Activated naive CD8-positive, alpha-beta T cell treated with anti-CD3 and anti-CD28 coated beads for 36 hours (primary cell): ENCODE data around the gene NRAS. TPM values are rescaled to one million over a fixed set of nuclear protein-coding genes. Genes with fewer than 3 reads are reported as not detected.

ENCODE experiments used
- DNase-seq: peaks from one replicate; pipeline ENCODE4 v3.0.0; 2021
- H3K27ac Mint-ChIP-seq: one replicate; pipeline ENCODE4 v1.8.0; 2022; ENCODE audit warnings: mild to moderate bottlenecking, moderate library complexity, mixed read lengths
- H3K27me3 Mint-ChIP-seq: one replicate; pipeline ENCODE4 v1.8.0; 2022; ENCODE audit warnings: mild to moderate bottlenecking, mixed read lengths
- H3K36me3 Mint-ChIP-seq: one replicate; pipeline ENCODE4 v1.8.0; 2021; ENCODE audit warnings: mild to moderate bottlenecking, mixed read lengths
- H3K4me1 Mint-ChIP-seq: one replicate; pipeline ENCODE4 v1.8.0; 2021; ENCODE audit warnings: mixed read lengths
- H3K4me3 Mint-ChIP-seq: one replicate; pipeline ENCODE4 v1.8.0; 2022; ENCODE audit warnings: mild to moderate bottlenecking, moderate library complexity, mixed read lengths
- H3K9me3 Mint-ChIP-seq: one replicate; pipeline ENCODE4 v1.8.0; 2022; ENCODE audit warnings: mixed read lengths
- total RNA-seq, 2 experiments: library from RNA; stranded (reverse); gene quantifications; one replicate each; pipeline ENCODE4 v1.2.3, GENCODE V29; 2021

Gene NRAS
- total RNA-seq, 2 experiments from 2014 or later, result 67.7 to 69.4 TPM

DNA sequence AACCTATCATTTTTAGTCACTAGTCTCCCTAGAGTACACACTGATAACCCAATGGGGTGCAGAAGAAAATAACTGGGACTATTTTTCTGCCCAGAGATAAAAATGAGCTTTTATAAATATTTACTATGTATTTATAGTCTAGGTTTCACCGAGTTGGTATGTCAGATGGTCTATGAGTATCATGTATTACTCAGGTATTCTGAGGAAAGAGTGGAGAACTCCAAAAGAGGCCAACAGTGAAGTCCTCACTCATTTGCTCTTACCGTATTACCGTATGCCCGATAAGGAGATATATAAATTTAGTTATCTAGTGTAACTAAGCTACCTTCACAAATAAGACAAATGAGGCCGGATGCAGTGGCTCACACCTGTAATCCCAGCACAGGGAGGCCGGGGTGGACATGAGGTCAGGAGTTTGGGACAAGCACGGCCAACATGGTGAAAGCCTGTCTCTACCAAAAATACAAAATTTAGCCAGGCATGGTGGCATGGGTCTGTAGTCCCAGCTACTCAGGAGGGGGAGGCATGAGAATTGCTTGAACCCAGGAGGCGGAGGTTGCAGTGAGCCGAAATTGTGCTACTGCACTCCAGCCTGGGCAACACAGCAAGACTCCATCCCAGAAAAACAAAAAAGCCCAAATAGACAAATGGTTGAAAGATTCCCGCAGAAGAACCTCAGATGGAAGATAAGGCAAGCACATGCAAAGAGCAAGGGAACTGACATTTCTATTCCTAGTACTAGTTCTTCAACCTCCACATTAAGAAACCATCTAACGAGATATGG, 25.6 kb upstream of the NRAS start:
- Mint-ChIP-seq H3K4me1 (peaks cover 45% of the 10 kb centered on the region), H3K4me3 (no peak overlapping the region), H3K27ac (no peak overlapping the region), H3K9me3 (no peaks in the 10 kb centered on the region), H3K36me3 (peaks cover 35% of the 10 kb centered on the region), H3K27me3 (no peaks in the 10 kb centered on the region)
- DNase-seq, result no peak

DNA sequence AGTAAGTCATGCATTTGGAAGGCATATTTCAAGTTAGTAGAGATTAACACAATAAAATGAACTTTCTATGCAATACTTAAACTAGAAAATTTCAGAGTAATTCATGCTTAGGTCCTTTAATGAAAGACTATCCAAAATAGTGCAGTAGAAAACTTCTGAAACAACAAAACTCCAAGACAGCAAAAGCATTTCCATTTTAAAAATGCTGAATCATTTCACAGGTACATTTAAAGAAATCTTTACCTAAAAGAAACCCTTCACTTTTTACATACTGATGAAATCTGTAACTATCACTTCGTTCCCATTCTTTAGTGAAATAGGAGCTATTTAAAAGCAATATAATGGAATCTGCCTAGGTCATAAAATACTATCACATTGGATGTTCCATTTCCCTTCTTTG, 23.8 kb upstream of the NRAS start:
- Mint-ChIP-seq H3K9me3 (no peaks in the 10 kb centered on the region), H3K4me1 (peaks cover 27% of the 10 kb centered on the region), H3K27ac (peak overlapping the region; percentile 13), H3K36me3 (peaks cover 38% of the 10 kb centered on the region), H3K27me3 (no peaks in the 10 kb centered on the region), H3K4me3 (no peak overlapping the region)
- DNase-seq, result no peak

DNA sequence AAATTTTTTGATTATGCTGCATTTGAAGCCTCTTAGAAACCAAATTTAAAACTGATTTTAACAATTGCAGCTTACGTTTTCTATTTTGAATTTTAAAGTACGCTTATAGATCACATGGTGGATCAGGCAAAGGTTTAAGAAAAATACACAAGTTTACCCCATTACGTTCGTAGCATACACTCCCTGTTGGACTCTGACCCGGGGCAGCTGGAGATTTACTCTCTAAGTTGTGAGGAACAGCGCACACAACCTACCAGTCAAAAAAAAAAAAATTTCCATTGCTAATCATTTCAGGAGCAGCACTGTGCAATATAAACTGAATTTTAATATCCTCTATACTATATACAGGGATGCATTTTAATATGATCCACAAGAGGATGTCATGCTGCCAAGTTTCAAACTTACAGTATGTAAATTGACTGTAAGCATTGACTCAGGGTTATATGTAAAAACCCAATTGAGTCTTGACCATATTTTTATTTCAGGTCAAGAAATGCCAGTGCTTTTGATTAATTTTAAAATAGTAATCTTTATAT, 20.8 kb upstream of the NRAS start:
- Mint-ChIP-seq H3K4me3 (no peak overlapping the region), H3K4me1 (peaks cover 14% of the 10 kb centered on the region), H3K36me3 (peaks cover 37% of the 10 kb centered on the region), H3K9me3 (no peaks in the 10 kb centered on the region), H3K27me3 (no peaks in the 10 kb centered on the region), H3K27ac (no peak overlapping the region)
- no peak for DNase-seq

DNA sequence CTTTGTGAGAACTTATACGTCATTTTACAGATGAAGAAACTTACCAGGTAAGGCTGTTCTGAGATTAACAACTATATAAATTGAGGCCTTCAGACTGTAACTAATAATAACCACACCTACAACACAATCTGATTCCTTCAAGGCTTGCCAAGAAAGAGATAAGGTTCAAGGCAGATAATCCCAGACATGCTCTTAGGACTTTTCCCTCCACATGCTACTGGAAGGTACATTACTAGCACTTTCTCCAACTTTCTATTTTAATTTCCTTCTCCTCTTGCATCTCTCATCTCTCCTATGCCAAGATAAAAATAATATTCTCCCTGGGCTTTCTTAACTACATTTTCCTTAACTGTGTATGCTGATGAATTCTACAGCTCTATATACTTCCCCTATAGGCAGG, 18.9 kb upstream of the NRAS start:
- Mint-ChIP-seq H3K4me3 (no peak overlapping the region), H3K27ac (peak overlapping the region; percentile 16), H3K27me3 (no peaks in the 10 kb centered on the region), H3K9me3 (no peaks in the 10 kb centered on the region), H3K36me3 (peaks cover 32% of the 10 kb centered on the region), H3K4me1 (peaks cover 7% of the 10 kb centered on the region)
- no peak for DNase-seq

DNA sequence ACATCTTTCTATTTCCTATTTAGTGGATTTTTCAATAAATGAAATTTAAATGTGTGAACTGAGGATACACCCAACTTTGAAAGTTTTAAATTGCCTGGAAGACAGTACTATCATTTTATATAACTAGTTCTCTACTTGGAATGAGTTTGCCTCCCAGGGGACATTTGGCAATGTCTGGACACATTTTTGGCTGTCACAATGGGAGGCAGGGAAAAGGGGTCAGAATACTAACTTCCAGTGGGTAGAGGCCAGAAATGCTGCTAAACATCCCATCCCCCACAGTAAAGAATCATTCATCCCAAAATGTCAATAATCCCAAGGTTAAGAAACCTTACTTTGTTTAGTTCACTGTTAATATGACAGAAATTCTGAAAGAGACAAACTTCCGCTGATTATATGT, 13.2 kb upstream of the NRAS start:
- no peaks in the 10 kb centered on the region for H3K9me3 Mint-ChIP-seq
- peaks cover 6% of the 10 kb centered on the region for H3K4me1 Mint-ChIP-seq
- no peak overlapping the region for H3K4me3 Mint-ChIP-seq
- DNase-seq, result no peak
- H3K27ac Mint-ChIP-seq, result no peak overlapping the region
- H3K36me3 Mint-ChIP-seq, result peaks cover 38% of the 10 kb centered on the region
- no peaks in the 10 kb centered on the region for H3K27me3 Mint-ChIP-seq

DNA sequence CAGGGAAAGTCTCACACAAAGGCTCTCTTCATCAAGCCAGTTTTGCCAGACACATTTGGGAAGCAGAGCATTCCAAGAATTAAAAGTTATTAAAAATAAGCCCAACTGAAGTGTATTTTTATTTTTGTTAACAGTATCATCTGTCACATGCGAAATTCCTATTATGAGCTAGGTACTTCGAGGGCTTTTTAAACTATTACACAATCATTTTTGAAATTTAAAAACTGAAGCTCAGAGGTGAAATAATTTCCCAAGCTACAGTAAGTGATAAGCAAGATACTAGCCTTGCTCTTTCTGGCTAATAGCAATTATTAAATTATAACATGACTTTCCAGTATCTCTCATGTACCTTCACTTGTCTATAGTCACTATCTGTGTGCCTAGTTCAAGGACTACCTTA, 12.0 kb upstream of the NRAS start:
- H3K27ac Mint-ChIP-seq, result peak overlapping the region; percentile 62
- no peak overlapping the region for H3K4me3 Mint-ChIP-seq
- no peaks in the 10 kb centered on the region for H3K27me3 Mint-ChIP-seq
- H3K9me3 Mint-ChIP-seq, result no peaks in the 10 kb centered on the region
- no peak for DNase-seq
- H3K4me1 Mint-ChIP-seq, result peaks cover 9% of the 10 kb centered on the region
- peaks cover 41% of the 10 kb centered on the region for H3K36me3 Mint-ChIP-seq

DNA sequence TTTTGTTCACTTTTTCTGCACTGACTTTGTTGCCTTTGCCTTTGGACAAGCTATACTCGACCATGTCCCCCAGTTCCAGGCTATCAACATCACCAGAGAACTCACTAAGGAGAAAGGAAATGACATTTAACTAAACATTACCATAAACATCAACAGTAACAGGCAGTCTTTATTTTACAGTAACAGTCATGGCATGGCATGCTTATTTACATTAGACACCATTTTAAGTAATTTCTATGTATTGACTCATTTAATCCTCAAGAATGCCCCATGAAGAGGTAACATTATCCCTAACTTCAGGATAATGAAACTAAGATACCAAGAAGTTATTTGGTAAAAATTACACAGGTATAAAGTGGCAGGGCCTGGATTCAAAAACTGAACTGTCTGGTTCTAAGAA, 8.7 kb upstream of the NRAS start:
- peaks cover 8% of the 10 kb centered on the region for H3K4me1 Mint-ChIP-seq
- H3K27ac Mint-ChIP-seq, result peak overlapping the region; percentile 50
- peaks cover 43% of the 10 kb centered on the region for H3K36me3 Mint-ChIP-seq
- no peaks in the 10 kb centered on the region for H3K9me3 Mint-ChIP-seq
- no peak overlapping the region for H3K4me3 Mint-ChIP-seq
- no peaks in the 10 kb centered on the region for H3K27me3 Mint-ChIP-seq
- DNase-seq, result no peak

DNA sequence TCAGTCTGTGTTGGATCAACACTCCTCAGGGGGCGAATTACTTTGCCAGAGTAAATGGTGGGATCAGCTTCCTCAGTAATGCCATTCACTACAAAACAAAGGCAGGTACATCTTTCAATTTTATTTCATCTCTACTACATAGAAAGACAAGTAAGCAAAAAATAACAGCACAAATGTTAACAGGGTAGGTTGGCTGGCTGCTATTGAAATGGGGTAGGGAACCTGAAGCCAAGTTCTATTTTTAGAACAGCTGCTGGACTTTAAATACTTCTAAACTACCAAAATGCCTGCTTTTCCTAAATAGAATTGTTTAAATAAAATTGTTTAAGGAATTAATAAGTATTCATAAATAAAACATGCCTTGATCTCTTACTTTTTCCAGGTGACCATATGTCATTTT, 7.3 kb upstream of the NRAS start:
- H3K27me3 Mint-ChIP-seq, result no peaks in the 10 kb centered on the region
- peaks cover 8% of the 10 kb centered on the region for H3K4me1 Mint-ChIP-seq
- H3K4me3 Mint-ChIP-seq, result no peak overlapping the region
- H3K9me3 Mint-ChIP-seq, result no peaks in the 10 kb centered on the region
- peak overlapping the region; percentile 74 for H3K27ac Mint-ChIP-seq
- peaks cover 40% of the 10 kb centered on the region for H3K36me3 Mint-ChIP-seq
- no peak for DNase-seq

DNA sequence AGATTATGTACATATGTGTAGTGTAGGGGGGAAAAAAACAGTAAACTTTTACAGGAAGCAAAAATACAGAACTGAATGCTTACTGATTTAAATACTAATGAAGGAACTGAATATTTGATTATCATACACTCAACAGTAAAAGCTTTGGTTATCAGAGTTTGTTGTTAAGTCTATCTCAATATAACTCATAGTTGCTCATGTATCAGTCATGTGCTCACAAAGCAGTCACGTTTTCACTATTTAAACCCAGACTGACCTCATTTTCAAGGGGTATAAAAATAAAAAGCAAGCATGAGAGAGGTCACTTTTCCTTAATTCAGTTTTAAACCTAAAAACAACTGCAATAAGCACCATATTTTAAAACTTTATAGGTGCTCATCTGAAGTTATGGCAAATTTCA, 6.9 kb upstream of the NRAS start:
- peaks cover 43% of the 10 kb centered on the region for H3K36me3 Mint-ChIP-seq
- no peaks in the 10 kb centered on the region for H3K9me3 Mint-ChIP-seq
- no peak overlapping the region for H3K4me3 Mint-ChIP-seq
- H3K4me1 Mint-ChIP-seq, result peaks cover 11% of the 10 kb centered on the region
- peak overlapping the region; percentile 74 for H3K27ac Mint-ChIP-seq
- no peak for DNase-seq
- no peaks in the 10 kb centered on the region for H3K27me3 Mint-ChIP-seq

DNA sequence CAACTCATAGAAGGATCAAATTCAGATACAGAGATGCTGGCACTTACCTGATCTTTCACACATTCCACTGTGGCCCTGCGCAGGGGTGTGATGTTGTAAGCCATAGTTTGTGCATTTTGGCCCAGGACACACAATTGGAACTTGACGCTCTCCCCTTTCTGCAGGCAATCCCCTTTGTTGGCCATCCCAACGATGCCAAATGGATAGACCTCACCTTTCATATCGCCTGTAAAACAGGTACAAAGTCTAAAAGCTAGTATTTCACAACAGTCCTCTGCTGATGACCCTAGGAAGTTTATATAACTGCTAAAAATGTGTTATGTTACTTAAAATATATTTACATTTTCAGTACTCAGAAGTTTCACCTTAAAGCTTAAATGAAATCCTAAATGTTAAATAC, 3.9 kb upstream of the NRAS start:
- H3K36me3 Mint-ChIP-seq, result peaks cover 54% of the 10 kb centered on the region
- H3K27me3 Mint-ChIP-seq, result no peaks in the 10 kb centered on the region
- no peak overlapping the region for H3K27ac Mint-ChIP-seq

DNA sequence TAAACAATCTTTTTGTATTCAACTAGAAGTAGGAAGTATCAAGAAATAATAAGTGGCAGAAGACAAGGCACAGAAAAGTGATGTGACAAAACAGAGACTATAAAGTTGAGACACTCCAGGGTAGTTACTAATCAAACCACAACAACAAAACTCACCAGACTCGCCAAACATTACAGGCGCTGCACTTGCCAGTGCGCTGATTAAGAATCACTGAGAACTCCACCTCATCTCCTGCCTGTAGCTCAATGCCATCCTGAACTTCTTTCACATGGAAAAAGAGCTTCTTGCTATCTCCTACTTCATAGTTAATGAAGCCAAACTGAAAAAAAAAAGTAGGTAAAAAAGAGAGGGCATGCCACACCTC, 2.8 kb upstream of the NRAS start:
- H3K36me3 Mint-ChIP-seq, result peaks cover 47% of the 10 kb centered on the region
- peak overlapping the region; percentile 64 for H3K27ac Mint-ChIP-seq
- H3K9me3 Mint-ChIP-seq, result no peaks in the 10 kb centered on the region
- no peak for DNase-seq
- peaks cover 29% of the 10 kb centered on the region for H3K4me1 Mint-ChIP-seq
- H3K4me3 Mint-ChIP-seq, result no peak overlapping the region
- H3K27me3 Mint-ChIP-seq, result no peaks in the 10 kb centered on the region

More for the DNA sequence above, 3.9 kb upstream of the NRAS start:
- Mint-ChIP-seq H3K9me3 (no peaks in the 10 kb centered on the region), H3K4me3 (no peak overlapping the region), H3K4me1 (peaks cover 27% of the 10 kb centered on the region)
- DNase-seq, result no peak

DNA sequence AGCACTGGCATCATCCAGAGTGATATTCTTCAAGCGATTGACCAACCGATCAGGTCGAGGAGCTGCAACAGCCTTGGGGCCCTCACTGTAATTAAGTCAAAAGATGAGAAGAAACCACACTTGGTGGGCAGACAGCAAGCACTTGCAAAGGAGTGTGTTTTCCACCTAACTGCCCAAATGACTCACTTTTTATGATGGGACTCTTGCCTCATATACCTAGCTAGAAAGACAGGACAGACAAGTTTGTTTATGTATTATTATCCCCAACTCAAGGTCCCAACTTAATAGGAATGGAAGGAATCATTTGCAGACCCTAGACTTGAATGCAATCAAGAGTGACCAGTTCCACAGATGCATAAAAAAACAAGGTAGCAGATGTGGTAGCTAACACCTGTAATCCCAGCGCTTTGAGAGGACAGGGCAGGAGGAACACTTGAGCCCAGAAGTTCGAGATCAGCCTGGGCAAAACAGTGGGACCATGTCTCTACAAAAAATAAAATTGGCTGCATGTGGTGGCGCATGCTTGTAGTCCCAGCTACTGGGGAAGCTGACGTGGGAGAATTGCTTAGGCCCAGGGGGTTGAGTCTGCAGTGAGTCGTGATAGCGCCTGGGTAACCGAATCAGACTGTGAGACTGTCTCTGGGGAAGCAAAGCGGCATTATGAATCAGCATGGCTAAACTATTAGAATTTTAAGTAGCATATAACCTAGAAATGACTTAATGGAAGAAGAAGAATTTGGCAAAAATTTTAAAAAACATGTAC, 2.3 kb upstream of the NRAS start:
- Mint-ChIP-seq H3K36me3 (peaks cover 45% of the 10 kb centered on the region), H3K27ac (peak overlapping the region; percentile 65), H3K4me1 (peaks cover 31% of the 10 kb centered on the region), H3K9me3 (no peaks in the 10 kb centered on the region), H3K4me3 (no peak overlapping the region), H3K27me3 (no peaks in the 10 kb centered on the region)
- DNase-seq, result peak; percentile 15

DNA sequence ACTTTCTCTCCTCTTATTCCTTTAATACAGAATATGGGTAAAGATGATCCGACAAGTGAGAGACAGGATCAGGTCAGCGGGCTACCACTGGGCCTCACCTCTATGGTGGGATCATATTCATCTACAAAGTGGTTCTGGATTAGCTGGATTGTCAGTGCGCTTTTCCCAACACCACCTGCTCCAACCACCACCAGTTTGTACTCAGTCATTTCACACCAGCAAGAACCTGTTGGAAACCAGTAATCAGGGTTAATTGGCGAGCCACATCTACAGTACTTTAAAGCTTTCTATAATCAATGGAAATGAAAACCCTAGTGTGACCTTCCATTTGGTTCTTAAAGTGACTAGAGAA, 643 bp downstream of the NRAS start:
- no peaks in the 10 kb centered on the region for H3K9me3 Mint-ChIP-seq
- no peak for DNase-seq
- peak overlapping the region; percentile 99 for H3K4me3 Mint-ChIP-seq
- no peaks in the 10 kb centered on the region for H3K27me3 Mint-ChIP-seq
- H3K36me3 Mint-ChIP-seq, result peaks cover 42% of the 10 kb centered on the region
- peaks cover 29% of the 10 kb centered on the region for H3K4me1 Mint-ChIP-seq
- H3K27ac Mint-ChIP-seq, result peak overlapping the region; percentile 99

DNA sequence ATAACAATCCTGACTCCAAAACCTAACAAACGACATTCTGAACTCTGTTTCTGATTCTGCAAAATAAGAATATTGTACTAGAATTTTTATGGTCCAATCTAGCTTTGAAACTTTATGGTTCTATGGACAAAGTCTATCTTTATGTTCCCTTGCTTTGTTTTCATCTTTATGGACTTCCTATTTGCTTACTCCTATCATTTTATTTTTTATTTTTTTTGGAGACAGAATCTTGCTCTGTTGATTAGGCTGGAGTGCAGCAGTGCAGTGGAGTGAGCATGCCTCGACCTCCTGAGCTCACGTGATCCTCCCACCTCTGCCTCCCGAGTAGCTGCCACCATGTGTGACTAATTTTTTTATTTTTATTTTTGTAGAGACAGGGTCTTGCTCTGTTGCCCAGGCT, 3.6 kb downstream of the NRAS start:
- H3K36me3 Mint-ChIP-seq, result peaks cover 33% of the 10 kb centered on the region

DNA sequence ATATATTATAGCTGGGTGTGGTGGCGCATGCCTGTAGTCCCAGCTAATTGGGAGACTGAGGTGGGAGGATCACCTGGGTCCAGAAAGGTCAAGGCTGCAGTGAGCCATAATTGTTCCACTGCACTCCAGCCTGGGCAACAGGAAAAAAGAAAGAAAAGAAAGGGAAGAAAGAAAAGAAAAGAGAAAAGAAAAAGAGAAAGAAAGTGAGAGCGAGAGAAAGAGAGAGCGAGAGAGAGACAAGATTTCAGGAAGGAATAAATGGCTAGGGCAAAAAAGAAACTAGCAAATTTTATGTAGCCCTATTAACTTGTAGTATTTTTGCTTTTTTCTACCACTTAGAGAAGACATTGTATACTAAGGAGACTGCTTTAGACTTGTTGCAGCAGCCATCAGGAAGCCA, 6.2 kb downstream of the NRAS start:
- peaks cover 30% of the 10 kb centered on the region for H3K36me3 Mint-ChIP-seq
- no peak for DNase-seq
- peaks cover 21% of the 10 kb centered on the region for H3K4me1 Mint-ChIP-seq
- no peak overlapping the region for H3K27ac Mint-ChIP-seq
- no peaks in the 10 kb centered on the region for H3K9me3 Mint-ChIP-seq
- H3K27me3 Mint-ChIP-seq, result no peaks in the 10 kb centered on the region
- H3K4me3 Mint-ChIP-seq, result no peak overlapping the region

More for the DNA sequence above, 3.6 kb downstream of the NRAS start:
- no peaks in the 10 kb centered on the region for H3K27me3 Mint-ChIP-seq
- H3K4me1 Mint-ChIP-seq, result peaks cover 27% of the 10 kb centered on the region
- no peak overlapping the region for H3K27ac Mint-ChIP-seq
- no peaks in the 10 kb centered on the region for H3K9me3 Mint-ChIP-seq
- no peak for DNase-seq
- H3K4me3 Mint-ChIP-seq, result no peak overlapping the region

DNA sequence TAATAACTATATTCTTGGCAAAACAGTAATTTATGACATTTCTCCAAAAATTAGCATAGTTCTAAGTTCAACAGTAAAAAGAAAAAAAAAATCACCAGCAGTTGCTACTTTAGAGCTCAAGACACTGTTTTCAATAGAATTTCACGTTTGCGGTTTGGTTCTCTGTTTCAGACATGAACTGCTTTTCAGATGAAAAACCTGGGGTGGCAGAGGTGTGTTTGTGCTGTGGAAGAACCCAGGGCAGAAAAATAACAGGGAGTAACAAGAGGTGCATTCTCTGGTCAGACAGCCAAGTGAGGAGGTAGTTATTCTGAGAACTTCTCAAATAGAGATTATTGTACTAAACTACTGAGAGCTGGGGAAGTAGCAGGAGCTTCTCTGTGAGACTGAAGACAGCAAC, 9.0 kb downstream of the NRAS start:
- Mint-ChIP-seq H3K9me3 (no peaks in the 10 kb centered on the region), H3K27ac (no peak overlapping the region), H3K4me3 (no peak overlapping the region), H3K27me3 (no peaks in the 10 kb centered on the region), H3K36me3 (peaks cover 22% of the 10 kb centered on the region), H3K4me1 (peaks cover 10% of the 10 kb centered on the region)
- DNase-seq, result no peak
